Measurements from ENCODE around the gene PLXNA2.

GRCh38 chr1:208254862-208255261 is 10.7 kb upstream of the PLXNA2 start:
- TF ChIP-seq POLR2A (IDR thresholded peaks at IDR 0.05; ENCODE audit: low read depth) = no peak
- no peak for TF ChIP-seq CTCF (IDR thresholded peaks at IDR 0.05)
